ENCODE results near the gene SPAG9. TPM values are rescaled to one million over a fixed set of nuclear protein-coding genes. Genes with fewer than 3 reads are reported as not detected.

Gene SPAG9
- total RNA-seq, 1 donor from 2014 or later = 99.6 TPM

DNA sequence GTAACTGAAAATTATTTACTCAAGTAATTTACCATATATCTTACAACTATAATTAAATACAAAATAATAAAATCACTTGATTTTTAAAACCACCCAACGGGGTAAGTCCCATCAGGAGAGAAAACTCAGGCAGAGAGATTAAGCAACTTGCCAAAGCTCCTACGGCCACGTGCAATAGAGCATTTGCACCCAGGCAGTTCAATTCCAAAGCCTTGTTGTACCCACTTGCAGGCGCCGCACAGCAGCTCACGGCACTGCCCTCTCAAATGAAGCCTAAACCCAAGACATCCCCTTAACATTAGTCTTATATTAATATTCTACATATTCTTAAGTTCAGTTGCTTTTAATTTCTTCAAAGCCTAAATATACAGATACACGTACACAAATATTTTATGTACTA is 75.7 kb downstream of the SPAG9 start:
- DNase-seq (ENCODE audit: low spot score) = no peak

DNA sequence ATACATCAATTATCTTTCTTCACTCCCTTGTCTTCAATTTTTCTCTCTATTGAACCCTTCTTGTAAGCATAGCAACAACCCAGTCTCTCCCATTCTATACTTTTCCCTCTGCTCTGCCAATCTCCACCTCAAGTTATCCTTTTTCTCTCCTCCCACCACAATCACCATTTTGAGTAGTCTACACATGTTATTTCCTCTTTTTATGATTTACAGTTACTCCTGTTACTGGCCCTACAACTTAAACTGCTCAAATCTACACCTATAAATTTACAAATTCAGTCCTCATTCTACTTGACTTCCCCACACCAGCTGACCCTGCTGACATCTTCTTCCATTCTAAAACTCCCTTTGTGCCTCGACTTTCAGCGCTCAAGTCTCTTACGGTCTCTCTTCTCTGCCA is 84.6 kb downstream of the SPAG9 start:
- DNase-seq (ENCODE audit: low spot score) = no peak

DNA sequence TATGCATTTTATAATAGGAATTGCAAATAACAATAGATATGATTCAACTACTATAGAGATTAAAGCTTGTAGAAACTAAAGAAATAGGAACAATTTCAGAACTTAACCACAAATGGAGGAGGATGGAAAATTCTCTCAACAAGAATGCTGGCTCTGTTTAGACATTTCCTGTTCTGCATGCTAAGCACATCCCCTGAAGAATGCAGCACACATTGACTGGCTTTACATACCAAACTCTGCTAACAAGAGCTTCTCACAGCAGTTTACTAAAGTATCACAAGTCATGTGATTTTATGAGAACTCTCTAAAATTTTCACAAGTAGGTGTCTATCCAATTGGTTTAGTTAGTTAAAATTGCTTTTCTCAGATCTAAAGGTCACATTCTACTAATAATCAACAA is 85.2 kb downstream of the SPAG9 start:
- no peak for DNase-seq (ENCODE audit: low spot score)

DNA sequence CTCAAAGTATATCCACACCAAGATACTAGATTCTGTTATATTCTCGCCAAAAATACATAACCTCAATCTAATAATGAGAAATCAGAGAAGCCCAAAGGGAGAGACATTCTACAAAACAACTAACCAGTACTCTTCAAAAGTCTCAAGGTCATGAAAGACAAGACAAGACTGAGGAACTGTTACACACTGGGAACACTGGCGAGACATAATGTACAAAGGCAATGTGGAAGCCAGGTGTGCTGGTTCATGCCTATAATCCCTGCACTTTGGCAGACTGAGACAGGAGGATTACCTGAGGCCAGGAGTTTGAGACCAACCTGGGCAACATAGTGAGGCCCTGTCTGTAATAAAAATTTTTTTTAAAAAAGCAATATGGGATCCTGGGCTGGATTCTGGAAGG is 85.9 kb downstream of the SPAG9 start:
- DNase-seq (ENCODE audit: low spot score) = no peak

DNA sequence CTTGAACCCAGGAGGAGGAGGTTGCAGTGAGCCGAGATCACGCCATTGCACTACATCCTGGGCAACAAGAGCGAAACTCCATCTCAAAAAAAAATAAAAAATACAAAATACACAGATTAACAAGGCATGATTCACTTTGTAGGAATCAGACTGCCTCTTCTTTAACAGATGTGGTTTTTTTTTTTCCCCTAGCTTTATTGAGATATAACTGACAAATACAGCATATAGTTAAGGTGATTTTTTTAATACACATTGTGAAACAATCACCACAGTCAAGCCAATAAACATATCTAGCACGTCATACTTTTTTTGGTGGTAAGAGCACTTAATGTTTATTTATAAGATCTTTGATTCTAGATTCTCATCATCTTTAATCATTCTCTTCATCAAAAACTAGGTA is 87.8 kb downstream of the SPAG9 start:
- no peak for DNase-seq (ENCODE audit: low spot score)

DNA sequence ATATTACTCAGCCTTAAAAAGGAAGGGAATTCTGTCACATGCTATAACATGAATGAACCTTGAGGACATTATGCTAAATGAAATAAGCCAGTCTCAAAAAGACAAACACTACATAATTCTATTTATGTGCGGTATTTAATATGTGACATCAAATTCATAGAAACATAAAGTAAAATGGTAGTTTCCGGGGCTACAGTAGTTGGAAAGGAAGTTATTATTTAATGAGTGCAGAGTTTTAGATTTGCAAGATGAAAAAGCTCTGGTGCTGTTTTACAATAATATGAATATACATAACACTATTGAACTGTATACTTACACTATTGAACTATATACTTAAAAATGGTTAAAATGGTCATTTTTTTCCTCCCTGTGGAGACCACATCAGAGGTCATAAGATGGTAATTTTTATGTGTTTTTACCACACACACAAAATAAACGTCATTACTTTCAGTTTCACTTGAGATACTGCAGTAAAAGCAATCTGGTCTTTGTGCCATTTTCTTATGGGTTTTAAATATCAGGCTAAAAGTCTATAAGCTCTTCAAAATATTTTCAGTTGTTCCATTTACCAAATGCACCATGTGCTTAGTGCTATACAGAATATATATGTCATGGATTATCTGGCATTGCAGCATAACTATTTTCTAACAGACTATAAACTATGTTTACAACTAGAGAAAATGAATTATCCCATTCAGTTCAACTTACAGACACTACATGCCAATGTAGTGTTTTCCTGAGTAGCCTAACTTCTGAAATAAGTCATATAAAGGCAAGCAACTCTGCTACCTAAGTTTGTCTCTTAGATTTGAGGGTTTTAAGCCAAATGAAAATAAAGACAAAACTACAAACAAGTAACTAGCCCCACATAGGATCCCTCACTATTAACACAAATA is 90.9 kb downstream of the SPAG9 start:
- DNase-seq (ENCODE audit: low spot score) = no peak

DNA sequence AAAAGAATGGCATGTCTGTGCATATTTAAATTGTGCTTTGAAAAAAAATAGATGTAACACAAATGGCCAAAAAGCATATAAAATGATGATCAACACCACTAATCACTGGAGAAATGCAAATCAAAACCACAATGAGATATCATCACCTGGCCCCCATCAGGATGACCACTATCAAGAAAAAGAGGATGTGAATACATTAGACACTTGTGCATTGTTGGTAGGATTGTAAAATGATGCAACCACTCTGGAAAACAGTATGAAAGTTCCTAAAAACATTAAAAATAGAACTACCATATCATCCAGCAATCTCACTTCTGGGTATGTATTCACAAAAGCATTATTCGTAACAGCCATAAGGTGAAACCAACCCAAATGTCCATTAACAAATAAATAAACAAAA is 91.5 kb downstream of the SPAG9 start:
- no peak for DNase-seq (ENCODE audit: low spot score)

DNA sequence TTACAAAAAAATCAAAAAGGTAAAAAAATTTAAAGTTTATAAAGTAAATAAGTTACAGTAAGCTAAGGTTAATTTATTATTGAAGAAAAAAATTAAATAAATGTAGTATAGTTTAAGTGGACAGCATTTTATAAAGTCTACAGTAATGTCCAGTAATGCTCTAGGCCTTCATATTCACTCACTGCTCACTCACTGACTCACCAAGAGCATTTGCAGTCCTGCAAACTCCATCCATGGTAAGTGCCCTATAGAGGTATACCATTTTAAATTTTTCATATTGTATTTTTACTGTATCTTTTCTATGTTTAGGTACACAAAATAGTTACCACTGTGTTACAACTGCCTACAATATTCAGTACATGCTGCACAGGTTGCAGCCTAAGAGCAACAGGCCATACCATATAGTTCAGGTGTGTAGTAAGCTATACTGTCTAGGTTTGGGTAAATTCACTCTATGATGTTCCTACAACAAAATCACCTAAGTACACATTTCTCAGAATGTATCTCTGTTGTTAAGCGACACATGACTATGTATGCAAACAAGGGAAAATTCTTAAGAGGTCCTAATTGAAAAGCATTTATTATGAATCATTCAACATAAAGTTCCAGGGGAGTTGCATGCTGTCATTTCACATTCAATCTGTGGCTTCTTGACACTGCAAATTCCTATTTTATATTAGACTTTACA is 92.3 kb downstream of the SPAG9 start:
- no peak for DNase-seq (ENCODE audit: low spot score)

DNA sequence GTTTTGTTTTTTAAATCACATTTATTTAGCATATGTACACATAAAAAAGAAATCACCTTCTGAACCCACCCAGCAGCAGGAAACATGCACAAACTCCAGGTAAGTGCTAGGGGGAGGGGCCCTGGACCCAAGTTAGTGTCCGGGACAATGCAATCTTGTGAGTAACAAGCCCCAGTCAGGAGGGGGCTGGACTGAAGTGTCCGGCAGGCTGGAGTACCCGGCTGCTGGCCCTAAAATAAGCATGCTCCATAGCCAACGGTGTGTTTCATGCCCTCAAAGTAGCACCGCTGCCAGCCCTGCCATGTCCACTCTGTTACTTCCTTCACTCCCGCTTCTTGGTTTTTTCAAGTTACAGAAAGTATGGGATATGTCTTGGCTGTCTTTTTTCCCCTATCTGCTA is 102.1 kb downstream of the SPAG9 start:
- DNase-seq (ENCODE audit: low spot score) = no peak

DNA sequence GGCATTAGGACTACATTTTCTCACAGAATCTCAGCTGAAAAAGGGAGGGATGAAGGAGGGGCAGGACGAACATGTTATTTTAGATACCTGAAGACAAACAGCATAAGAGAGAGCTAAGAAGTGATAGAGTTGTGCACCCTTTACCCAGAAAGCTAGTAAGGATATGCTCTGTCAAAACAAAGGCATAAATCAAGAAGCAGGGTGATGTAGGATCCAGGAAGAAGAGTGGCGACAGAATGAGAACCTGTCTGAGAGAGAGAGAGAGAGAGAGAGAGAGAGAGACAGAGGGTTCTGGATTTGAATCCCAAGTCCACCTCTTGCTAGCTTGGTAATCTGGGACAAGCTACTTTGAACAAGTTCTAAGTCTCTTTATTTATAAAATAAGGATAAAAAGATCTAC is 103.4 kb downstream of the SPAG9 start:
- DNase-seq (ENCODE audit: low spot score) = no peak

DNA sequence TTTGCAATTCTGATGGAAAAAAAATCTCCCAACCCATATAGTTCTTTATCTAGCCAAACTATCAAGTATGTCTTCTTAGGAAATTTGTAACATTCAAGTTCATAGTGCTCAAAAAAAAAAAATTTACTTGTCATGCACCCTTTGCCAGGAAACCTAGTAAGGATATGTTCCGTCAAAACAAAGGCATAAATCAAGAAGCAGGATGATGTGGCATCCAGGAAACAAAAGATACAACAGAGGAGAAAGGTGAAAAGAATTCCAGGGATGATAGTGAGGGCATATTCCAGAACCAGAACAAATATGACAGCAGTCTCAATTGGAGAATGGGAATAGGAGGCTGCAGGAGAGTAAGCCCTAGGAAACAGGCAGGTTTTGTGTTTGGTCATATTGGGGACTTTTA is 104.6 kb downstream of the SPAG9 start:
- DNase-seq (ENCODE audit: low spot score) = no peak

DNA sequence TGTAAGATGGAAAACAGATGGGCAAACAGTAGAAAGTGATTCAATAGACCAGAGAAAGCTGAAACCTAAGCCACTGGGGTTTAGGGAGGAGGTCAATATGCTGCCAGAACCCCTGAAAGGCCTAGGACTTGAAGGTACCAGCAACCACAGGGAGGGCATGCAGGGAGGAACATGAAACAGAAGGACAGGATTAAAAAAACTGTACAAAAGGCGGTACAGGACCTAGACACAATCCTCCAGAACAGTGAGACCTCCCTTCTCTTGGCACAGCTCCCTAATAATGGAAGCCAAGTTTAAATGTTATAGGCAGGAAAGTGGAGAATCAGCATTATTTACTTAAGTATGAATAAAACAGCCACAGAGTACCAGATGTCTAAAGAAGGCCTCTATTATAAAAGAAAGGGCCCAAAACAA is 105.5 kb downstream of the SPAG9 start:
- no peak for DNase-seq (ENCODE audit: low spot score)

DNA sequence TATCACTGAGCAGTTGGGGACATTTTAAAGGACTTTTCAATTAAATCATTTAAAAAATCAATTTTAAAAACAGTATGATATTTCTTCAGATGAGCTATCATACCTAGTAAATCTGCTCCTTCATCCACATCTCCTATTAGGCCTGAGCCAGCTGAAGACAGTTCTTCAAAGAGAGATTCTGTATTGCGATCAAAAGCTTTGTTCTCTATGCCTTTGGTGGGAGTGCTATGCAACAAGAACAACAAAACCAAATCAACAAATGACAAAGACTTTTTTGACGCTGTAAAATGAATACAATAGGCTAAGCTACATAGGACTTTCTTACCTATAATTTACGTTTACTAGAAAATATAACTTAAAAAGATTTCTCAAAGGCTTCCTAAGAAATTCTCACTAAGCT is 106.5 kb downstream of the SPAG9 start:
- DNase-seq (ENCODE audit: low spot score) = no peak

DNA sequence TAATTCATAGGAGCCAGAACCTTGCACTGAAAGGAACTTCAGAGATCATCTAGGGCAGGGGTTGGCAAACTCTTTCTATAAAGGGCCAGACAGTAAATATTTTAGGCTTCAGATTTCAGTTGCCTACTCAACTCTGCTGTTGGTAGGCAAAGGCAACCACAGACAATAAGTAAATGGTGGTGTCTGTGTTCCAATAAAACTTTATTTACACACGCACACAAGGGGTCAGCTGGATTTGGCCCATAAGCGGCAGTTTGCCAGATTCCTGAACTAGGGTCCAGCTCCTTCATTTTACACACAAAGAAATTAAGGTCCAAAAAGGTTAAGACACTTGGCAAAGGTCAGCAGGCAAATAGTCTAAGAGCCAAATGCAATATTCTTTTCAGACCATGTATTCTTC is 107.3 kb downstream of the SPAG9 start:
- no peak for DNase-seq (ENCODE audit: low spot score)

DNA sequence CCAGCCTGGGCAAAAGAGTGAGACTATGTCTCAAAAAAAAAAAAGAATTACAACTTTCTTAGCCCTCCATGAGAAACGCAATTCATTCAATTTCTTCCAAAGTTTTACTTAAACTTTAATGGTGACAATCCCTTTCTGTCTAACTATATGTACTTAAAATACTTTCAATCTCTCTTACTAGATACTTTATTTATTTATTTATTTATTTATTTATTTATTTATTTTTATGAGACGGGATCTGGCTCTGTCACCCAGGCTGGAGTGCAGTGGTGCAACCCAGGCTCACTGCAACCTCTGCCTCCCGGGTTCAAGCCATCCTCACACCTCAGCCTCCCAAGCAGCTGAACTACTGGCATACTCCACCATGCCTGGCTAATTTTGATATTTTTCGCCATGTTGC is 108.1 kb downstream of the SPAG9 start:
- DNase-seq (ENCODE audit: low spot score) = no peak

DNA sequence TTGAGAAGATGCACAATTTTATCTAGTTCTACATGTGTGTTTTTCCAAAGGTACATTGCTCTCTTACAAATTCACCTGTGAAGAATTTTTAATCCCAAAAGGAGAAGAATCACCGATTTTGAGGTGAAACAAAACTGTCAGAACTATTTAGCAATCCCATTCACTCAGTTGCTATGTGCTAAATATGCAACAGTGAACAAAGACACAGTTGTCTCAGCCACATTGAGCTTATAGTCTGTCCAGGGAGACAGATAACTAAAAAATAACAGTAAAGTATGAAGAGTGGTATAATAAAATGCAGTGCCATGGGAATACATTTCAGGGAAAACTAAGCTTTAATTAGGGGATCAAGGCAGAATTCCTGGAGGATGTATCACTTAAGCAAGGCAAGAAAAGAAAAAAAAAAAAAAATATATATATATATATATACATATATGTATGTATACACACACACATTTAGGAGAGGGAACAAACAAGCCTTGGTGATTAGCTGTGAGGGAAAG is 110.4 kb downstream of the SPAG9 start:
- no peak for DNase-seq (ENCODE audit: low spot score)

DNA sequence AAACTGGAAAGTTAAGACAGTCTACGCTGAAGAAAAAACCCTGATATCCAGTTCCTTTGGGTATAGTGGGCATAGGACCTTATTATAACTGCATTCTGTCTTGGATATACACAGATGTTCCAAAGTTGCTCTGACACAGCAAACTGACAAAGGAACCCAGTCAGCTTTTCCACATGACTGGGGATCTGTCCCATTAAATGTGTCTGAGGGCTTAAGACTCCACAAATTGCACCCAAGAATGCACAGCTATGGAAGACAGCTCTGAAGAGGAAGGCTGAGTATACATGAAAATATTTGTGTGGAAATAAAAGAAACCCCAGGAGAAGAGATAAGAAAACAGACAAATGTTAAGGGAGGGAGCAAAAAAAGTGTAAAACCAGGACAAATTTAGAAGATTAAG is 114.1 kb downstream of the SPAG9 start:
- DNase-seq (ENCODE audit: low spot score) = no peak

DNA sequence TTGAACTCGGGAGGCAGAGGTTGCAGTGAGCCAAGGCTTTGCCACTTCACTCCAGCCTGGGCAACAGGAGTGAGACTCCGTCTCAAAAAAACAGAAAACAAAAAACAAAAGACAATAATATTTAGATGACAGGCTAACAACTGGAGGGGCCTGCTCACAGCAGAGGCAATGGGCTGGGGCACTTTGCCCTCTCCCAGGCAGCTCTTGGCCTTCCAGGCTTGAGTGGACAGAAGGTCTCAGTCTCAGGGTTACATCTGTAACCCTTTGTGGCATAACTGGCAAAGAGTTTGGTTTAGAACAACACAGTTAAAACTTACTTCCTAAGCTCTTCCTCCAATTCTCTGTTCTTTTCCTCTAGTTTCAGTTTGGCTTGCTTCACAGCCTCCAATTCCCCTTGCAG is 114.9 kb downstream of the SPAG9 start:
- no peak for DNase-seq (ENCODE audit: low spot score)

DNA sequence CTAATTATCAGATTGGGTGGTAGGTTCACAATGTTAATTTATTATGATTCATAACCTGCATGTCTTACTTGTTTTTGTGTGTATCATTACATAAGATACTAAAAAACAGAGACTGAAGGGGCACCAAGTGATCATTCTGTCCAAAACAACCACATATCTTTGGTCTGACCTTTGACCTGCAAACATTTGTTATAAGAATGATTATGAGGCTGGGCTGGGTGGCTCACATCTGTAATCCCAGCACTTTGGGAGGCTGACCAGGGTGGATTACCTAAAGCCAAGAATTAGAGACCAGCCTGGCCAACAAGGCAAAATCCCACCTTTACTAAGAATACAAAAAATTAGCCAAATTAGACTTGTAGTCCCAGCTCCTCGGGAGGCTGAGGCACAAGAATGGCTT is 116.4 kb downstream of the SPAG9 start:
- no peak for DNase-seq (ENCODE audit: low spot score)

DNA sequence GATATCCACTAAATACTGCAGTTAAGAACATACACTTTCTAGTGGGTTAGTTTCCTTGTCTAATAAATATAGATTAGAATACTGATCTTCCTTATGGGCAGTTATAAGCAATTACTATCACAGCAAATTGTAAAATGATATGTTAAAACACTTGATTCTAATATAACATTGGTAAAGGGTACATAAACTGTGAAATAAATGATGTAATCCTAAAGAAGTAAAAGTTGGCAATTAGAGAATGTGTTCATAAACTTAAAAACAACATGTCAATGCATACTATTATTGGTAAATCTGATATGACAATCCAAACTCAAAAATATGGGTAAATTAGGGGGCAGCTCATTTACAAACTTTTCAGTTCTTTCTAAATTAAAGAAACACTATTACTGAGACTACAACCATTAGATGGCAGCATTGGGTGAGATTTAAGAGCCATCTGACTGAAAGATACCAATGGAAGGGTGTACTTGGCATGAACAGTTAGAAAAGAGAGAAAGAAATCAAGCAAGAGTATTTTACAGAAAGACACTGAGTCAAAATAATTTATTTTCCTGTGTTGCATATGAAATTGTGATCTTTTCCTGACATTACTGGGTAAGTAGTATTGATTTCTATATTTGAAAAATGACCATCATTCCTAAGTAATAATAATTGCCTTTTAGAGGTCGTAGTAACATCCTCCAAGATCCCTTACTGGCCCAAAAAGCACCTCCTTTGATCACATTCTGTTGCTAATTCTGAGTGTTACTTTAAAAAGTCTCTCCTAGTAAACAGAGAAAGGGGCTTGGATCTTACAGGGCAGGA is 119.6 kb downstream of the SPAG9 start:
- no peak for DNase-seq (ENCODE audit: low spot score)

DNA sequence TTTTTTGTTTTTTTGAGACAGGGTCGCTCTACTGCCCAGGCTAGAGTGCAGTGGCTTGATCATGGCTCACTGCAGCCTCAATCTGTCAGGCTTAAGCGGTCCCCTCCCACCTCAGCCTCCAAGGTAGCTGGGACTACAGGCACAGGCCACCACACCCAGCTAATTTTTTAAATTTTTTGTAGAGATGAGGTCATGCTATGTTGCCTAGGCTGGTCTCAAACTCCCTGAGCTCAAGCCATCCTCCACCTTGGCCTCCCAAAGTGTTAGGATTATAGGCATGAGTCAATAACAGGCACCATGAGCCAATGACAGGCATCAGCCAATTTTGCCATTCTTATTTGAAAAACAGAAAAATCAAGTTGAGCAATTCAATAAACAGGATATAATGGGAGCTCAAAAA is 125.0 kb downstream of the SPAG9 start:
- no peak for DNase-seq (ENCODE audit: low spot score)

DNA sequence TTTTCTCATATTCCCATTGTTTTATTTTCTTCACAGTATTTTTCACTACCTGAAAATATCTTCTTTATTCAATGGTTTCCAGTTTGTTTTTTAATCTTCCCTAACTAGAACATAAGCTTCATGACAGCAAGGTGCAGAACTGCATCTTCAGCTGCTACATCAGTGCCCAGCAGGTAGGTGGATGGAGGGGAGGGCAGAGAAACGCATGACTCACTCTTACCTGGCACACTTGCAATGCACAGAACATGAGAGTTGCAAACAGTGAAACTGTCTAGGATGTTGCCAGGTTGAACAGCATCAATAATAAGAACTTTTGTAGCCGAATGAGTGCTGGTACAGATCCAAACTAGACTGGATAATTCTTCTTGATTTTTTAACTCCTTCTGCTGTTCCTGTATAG is 127.1 kb downstream of the SPAG9 start:
- no peak for DNase-seq (ENCODE audit: low spot score)
